ENCODE measurements around the gene LAMA2. TPM values are rescaled to one million over a fixed set of nuclear protein-coding genes. Genes with fewer than 3 reads are reported as not detected.
A peak's percentile ranks its signal among the peaks of the same experiment; 100 is the strongest.

LAMA2 gene
- total and polyA plus RNA-seq, 2 experiments from 2014 or later = 13.4 to 78.1 TPM

DNA sequence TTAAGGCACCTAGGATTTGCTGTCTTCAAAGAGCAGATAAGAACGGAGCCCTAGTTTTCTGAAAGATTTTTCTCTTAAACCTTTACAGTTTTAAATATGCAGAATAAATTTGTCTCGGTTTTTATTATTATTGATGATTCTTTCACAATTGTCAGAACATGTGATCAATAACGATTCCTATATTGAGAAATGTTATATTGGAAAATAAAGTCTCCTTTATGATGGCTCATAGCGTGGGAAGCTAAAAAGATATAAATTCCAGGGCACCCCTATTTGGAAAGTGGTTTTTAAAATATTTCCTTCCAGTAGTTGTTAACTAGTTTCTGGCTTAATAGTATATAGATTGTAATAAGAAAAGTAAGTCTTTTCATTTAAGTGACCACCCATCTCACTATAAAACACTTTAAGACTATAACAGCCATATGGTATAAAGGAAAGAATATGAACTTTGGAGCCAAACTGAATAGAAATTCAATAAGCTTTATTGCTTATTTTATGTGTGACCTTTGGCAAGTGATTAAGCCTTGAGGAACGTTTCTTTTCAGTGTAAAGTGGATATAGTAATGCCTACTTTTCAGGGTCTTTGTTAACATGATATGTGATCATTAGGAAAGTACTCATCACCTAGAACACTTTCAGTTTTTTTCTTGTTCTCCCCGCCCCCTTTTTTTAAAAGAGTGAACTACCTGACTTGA is 369.6 kb downstream of the LAMA2 start:
- Histone ChIP-seq H3K27ac (no peak overlapping the region), H3K36me3 (no peaks in the 10 kb centered on the region), H3K9me3 (ENCODE audit: low read depth) (no peaks in the 10 kb centered on the region), H3K4me3 (no peak overlapping the region), H3K4me1 (ENCODE audit: low read depth) (peaks cover 22% of the 10 kb centered on the region), H3K27me3 (no peaks in the 10 kb centered on the region)
- DNase-seq (ENCODE audit: low read depth in 1 of 2, low spot score in 1 of 2) = no peak
- TF ChIP-seq, protein P1, sequence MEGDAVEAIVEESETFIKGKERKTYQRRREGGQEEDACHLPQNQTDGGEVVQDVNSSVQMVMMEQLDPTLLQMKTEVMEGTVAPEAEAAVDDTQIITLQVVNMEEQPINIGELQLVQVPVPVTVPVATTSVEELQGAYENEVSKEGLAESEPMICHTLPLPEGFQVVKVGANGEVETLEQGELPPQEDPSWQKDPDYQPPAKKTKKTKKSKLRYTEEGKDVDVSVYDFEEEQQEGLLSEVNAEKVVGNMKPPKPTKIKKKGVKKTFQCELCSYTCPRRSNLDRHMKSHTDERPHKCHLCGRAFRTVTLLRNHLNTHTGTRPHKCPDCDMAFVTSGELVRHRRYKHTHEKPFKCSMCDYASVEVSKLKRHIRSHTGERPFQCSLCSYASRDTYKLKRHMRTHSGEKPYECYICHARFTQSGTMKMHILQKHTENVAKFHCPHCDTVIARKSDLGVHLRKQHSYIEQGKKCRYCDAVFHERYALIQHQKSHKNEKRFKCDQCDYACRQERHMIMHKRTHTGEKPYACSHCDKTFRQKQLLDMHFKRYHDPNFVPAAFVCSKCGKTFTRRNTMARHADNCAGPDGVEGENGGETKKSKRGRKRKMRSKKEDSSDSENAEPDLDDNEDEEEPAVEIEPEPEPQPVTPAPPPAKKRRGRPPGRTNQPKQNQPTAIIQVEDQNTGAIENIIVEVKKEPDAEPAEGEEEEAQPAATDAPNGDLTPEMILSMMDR (IDR thresholded peaks at IDR 0.05; ENCODE audit: low read depth, low read length) = no peak

DNA sequence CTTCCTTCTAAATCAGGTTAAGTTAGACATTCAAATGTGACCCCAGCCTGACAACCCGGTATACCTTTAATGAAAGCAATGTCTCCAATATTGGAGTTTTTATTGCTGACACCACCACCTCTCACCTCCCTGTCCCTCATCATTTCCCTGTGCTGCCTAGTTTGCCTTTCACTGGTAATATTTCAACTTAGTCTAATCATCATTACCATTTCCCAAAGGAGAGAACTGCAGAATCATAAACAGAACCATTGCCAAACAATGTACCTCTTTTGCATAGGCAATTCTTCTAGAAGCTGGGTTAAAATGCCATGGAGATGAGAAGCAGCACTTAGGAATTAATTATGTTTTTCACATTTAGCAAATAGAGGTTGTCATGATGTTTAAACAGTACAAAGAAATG is 370.3 kb downstream of the LAMA2 start:
- Histone ChIP-seq H3K9me3 (ENCODE audit: low read depth) (no peaks in the 10 kb centered on the region), H3K27ac (no peak overlapping the region), H3K4me1 (ENCODE audit: low read depth) (peaks cover 22% of the 10 kb centered on the region), H3K4me3 (no peak overlapping the region), H3K27me3 (no peaks in the 10 kb centered on the region), H3K36me3 (no peaks in the 10 kb centered on the region)
- DNase-seq (ENCODE audit: low read depth in 1 of 2, low spot score in 1 of 2) = no peak
- TF ChIP-seq, protein P1 (IDR thresholded peaks at IDR 0.05; ENCODE audit: low read depth, low read length) = no peak

DNA sequence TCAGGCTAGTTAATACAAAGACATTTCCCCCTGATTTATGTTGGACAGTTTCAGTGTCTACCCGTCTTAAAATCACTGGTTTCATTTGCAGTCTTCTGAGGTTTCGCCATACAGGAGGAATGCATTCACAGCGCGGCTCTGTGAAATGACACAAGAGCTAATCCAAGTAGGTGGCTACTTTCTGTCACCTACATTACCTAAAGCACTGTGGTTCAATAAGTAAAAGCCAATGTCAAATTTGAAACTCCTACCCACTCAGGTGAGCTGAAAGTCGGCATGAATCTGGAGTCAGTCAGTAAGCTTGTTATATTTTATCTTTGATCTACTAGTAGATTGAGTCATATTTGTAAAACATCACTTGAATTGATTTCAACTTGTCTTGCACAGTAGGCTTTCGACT is 370.8 kb downstream of the LAMA2 start:
- Histone ChIP-seq H3K4me3 (no peak overlapping the region), H3K27ac (no peak overlapping the region), H3K27me3 (no peaks in the 10 kb centered on the region), H3K9me3 (ENCODE audit: low read depth) (no peaks in the 10 kb centered on the region), H3K4me1 (ENCODE audit: low read depth) (peaks cover 21% of the 10 kb centered on the region), H3K36me3 (no peaks in the 10 kb centered on the region)
- TF ChIP-seq, protein P1 (IDR thresholded peaks at IDR 0.05; ENCODE audit: low read depth, low read length) = no peak
- no peak for DNase-seq (ENCODE audit: low read depth in 1 of 2, low spot score in 1 of 2)

GRCh38 chr6:129257196-129257595 is 374.3 kb downstream of the LAMA2 start:
- H3K27ac ChIP-seq = no peak overlapping the region
- H3K4me1 ChIP-seq (ENCODE audit: low read depth) = no peaks in the 10 kb centered on the region
- H3K27me3 ChIP-seq = no peaks in the 10 kb centered on the region
- no peaks in the 10 kb centered on the region for H3K9me3 ChIP-seq (ENCODE audit: low read depth)
- H3K36me3 ChIP-seq = no peaks in the 10 kb centered on the region
- no peak for DNase-seq (ENCODE audit: low read depth in 1 of 2, low spot score in 1 of 2)
- TF ChIP-seq, protein P1 (IDR thresholded peaks at IDR 0.05; ENCODE audit: low read depth, low read length) = no peak
- no peak overlapping the region for H3K4me3 ChIP-seq

- H3K36me3 ChIP-seq = no peaks in the 10 kb centered on the region
- no peak overlapping the region for H3K27ac ChIP-seq
- H3K27me3 ChIP-seq = no peaks in the 10 kb centered on the region
- no peak overlapping the region for H3K4me3 ChIP-seq
- DNase-seq (ENCODE audit: low read depth in 1 of 2, low spot score in 1 of 2) = peak in 1 of 2 donors; percentile 25
- TF ChIP-seq, protein P1 (IDR thresholded peaks at IDR 0.05; ENCODE audit: low read depth, low read length) = no peak
- peaks cover 10% of the 10 kb centered on the region for H3K4me1 ChIP-seq (ENCODE audit: low read depth)
- H3K9me3 ChIP-seq (ENCODE audit: low read depth) = no peaks in the 10 kb centered on the region
These were observed 379.7 kb downstream of the LAMA2 start for GRCh38 chr6:129262661-129263060.

Measured in cardiac muscle cell (in vitro differentiated cells and primary cell).